ENCODE data around the gene FABP1.

Gene FABP1

GRCh38 chr2:88115825-88116518, 11.9 kb downstream of the FABP1 start:
- DNase-seq (ENCODE audit: low spot score) = no peak

- DNase-seq (ENCODE audit: low spot score) = no peak
Measured at GRCh38 chr2:88114889-88115288, 13.0 kb downstream of the FABP1 start.

- no peak for DNase-seq (ENCODE audit: low spot score)
Measured at GRCh38 chr2:88113069-88113468, 14.8 kb downstream of the FABP1 start.

GRCh38 chr2:88110830-88111229, 17.0 kb downstream of the FABP1 start:
- no peak for DNase-seq (ENCODE audit: low spot score)

- no peak for DNase-seq (ENCODE audit: low spot score)
Measured at GRCh38 chr2:88108796-88109195, 19.1 kb downstream of the FABP1 start.

- no peak for DNase-seq (ENCODE audit: low spot score)
Measured at GRCh38 chr2:88100489-88100858, 27.4 kb downstream of the FABP1 start.

GRCh38 chr2:88099798-88100488, 27.9 kb downstream of the FABP1 start:
- DNase-seq (ENCODE audit: low spot score) = no peak

- DNase-seq (ENCODE audit: low spot score) = no peak
Measured at GRCh38 chr2:88098558-88098900, 29.3 kb downstream of the FABP1 start.

GRCh38 chr2:88097891-88098557, 29.8 kb downstream of the FABP1 start:
- no peak for DNase-seq (ENCODE audit: low spot score)

- DNase-seq (ENCODE audit: low spot score) = no peak
Measured at GRCh38 chr2:88097192-88097591, 30.7 kb downstream of the FABP1 start.

GRCh38 chr2:88096708-88097107, 31.2 kb downstream of the FABP1 start:
- no peak for DNase-seq (ENCODE audit: low spot score)

GRCh38 chr2:88095022-88095421, 32.8 kb downstream of the FABP1 start:
- no peak for DNase-seq (ENCODE audit: low spot score)

GRCh38 chr2:88092773-88093172, 35.1 kb downstream of the FABP1 start:
- DNase-seq (ENCODE audit: low spot score) = no peak

- no peak for DNase-seq (ENCODE audit: low spot score)
Measured at GRCh38 chr2:88091943-88092342, 35.9 kb downstream of the FABP1 start.

- no peak for DNase-seq (ENCODE audit: low spot score)
Measured at GRCh38 chr2:88090446-88091283, 37.2 kb downstream of the FABP1 start.

- DNase-seq (ENCODE audit: low spot score) = no peak
Measured at GRCh38 chr2:88088999-88089398, 38.9 kb downstream of the FABP1 start.

- DNase-seq (ENCODE audit: low spot score) = no peak
Measured at GRCh38 chr2:88087763-88088162, 40.1 kb downstream of the FABP1 start.

GRCh38 chr2:88087073-88087472, 40.8 kb downstream of the FABP1 start:
- DNase-seq (ENCODE audit: low spot score) = no peak

GRCh38 chr2:88086401-88086800, 41.5 kb downstream of the FABP1 start:
- DNase-seq (ENCODE audit: low spot score) = no peak

GRCh38 chr2:88085602-88086001, 42.3 kb downstream of the FABP1 start:
- DNase-seq (ENCODE audit: low spot score) = no peak

GRCh38 chr2:88085099-88085498, 42.8 kb downstream of the FABP1 start:
- no peak for DNase-seq (ENCODE audit: low spot score)

- DNase-seq (ENCODE audit: low spot score) = no peak
Measured at GRCh38 chr2:88082781-88083180, 45.1 kb downstream of the FABP1 start.
